GM21737 (cell line): Measurements from ENCODE around the gene NR2F1-AS1.

Source experiments
- ATAC-seq: cut with Tn5 transposase; IDR thresholded peaks from one replicate; pipeline ENCODE4 v1.9.1; 2021; ENCODE audit warnings: mild to moderate bottlenecking, moderate library complexity; ENCODE audit not compliant: unreplicated experiment

Gene NR2F1-AS1

GRCh38 chr5:93603078-93603792 lies 22.2 kb upstream of the NR2F1-AS1 start:
- no peak for ATAC-seq

GRCh38 chr5:93602241-93603077 lies 21.4 kb upstream of the NR2F1-AS1 start:
- ATAC-seq = no peak

GRCh38 chr5:93601802-93602155 lies 20.8 kb upstream of the NR2F1-AS1 start:
- no peak for ATAC-seq

DNA sequence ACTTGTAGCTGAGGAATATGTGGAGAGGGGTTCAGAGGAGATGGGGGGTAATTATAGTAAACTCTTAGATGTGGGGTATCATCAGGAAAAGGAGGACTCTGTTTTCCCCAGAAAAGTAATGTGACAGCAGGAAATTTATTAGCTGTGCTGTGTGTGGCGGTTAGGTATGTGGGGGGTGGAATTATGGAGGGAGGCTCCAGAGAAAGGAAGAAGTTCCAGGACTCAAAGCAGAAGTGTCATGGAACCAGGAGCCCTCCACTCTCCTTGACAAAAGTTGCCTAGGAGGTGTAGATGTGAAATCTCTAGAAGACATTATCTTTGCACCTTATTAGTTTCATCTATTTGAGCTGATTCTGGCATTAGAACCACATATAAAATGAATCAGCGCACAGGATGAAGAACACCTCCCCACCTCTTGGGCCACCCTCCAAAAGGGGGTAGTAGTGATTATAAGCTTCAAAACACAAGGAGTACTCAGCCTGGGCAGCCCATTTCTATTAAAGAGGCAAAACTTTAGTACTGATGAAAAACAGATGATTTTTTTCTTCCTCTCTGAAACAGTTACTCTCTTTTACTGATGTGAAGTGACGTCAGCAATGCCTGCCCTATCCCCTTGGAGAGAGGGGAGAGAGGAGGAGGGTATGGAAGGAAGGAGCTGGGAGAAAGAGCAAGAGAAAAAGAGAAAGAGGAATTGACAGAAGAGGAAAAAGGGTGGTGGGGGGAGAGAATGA lies 20.2 kb upstream of the NR2F1-AS1 start:
- no peak for ATAC-seq

DNA sequence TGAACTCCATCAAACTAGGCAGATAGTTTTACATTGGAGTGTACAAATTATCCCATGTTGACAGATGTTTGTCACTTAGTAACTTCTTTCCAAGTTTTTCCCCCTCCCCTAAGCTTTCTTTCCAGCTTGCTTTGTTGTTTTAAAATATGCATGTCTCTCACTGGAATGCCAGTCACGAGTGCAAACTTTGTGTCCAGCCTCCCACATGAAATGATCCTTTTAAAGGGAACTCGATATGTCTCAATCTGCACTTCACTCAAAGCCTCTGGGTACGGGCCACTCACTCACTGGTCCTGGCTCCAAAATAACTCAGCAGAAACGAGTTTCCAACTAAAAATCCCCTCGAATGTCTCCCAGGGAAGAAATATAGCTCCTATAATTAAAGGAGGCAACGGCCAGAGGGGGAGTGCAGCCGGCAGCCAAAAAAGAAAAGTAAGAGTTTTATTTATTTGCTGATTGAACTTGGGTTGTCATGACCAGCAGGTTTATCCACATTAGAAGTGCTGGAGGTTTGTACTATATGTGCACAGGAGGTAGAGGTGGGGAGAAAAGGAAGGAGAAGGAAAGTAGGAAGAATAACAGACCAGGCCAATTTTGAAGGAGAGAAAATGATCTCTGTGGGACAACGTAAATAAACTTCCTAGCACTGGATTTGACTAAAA lies 19.5 kb upstream of the NR2F1-AS1 start:
- ATAC-seq = no peak

GRCh38 chr5:93599399-93600120 lies 18.5 kb upstream of the NR2F1-AS1 start:
- ATAC-seq = no peak

GRCh38 chr5:93599001-93599379 lies 18.0 kb upstream of the NR2F1-AS1 start:
- no peak for ATAC-seq

GRCh38 chr5:93598091-93599000 lies 17.3 kb upstream of the NR2F1-AS1 start:
- ATAC-seq = no peak

DNA sequence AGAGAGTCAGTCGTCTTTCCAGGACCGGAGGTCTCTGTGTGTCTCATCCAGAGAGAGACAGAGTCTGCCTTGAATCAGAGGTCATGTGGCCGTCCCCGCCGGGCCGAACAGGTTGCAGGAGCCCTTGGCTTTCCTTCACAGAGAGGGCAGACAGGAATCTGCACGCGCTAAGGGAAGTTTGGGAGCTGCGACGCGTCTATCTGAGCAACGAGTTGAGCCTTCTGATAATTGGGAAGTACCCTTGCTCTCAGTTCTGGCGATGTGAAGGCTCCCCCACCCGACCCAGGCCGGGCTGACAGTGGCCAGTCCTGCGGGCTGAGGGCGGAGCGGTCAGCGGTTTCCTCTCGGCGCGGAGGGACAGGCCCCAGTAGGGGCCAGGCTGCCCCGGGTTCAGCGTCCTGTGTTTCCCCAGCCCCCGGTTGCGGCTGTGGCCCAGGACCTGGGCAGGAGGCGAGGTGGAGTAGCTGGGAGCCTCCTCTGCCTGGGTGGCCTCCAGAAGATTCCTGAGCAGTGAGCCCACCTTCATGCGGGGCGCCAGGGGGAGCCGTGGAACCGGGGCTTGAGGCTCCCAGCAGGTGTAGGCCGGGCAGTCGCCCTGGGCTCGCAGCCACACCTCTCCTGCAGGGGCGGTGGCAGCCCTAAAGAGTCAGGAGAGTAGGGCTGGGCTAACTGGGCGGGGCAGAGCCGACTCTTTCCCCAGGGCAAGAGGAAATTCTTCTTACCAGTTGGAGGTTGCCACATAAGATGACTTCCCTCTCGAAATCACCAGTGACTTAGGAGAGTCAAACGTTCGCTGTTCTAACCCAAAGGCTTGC lies 15.9 kb upstream of the NR2F1-AS1 start:
- ATAC-seq = no peak

DNA sequence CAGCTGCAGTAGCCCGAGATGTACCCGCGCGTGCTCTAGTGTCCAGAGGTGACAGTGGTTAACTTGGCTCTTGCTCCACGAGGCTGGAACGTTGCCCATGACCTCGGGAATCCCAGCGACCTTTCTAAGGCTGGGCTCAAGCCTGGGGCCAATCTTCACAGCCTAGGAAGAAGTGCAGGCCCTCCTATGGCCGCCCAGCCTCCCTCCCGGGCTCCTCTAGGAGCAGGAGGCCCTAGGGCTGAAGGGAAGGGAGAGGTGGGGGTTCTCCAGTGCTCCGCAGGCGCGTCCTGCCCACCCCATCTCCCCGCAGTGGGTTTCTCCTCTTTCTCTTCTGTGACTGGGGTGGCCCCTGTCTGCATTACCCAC lies 15.3 kb upstream of the NR2F1-AS1 start:
- ATAC-seq = no peak

DNA sequence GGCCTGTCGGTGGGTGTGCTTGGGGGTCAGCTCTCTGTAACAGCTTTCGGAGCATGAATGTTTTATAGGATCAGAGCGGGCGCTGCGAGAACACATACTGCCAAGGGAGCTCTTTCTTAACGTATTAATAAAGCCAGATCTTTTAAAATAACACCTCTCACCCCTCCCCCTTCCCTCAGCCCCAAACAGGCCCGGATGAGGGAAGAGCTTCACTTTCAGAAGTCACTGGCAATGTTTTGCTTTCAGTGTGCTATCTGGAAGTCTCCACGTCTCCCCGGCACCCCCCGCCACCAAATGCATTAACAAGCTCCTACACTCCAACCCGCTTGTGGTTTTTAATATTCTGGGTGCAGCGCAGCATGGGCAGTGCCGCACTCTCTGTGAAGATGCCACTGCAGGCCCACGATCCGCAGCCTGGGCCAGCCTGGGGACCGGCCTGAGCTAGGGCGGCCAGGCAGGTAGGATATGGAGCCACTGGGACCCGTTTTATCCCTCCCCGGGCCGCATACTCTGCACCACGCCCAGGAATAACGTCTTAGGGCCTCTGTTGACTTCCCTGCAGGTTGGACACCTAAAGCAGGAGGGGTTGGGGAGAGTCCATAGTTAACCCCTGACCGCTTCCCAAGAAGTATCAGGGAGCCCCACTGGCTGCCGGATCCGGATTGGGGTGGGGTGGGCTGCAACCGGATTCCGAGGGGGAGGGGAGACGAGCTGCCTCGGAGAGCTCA lies 14.6 kb upstream of the NR2F1-AS1 start:
- ATAC-seq = no peak

DNA sequence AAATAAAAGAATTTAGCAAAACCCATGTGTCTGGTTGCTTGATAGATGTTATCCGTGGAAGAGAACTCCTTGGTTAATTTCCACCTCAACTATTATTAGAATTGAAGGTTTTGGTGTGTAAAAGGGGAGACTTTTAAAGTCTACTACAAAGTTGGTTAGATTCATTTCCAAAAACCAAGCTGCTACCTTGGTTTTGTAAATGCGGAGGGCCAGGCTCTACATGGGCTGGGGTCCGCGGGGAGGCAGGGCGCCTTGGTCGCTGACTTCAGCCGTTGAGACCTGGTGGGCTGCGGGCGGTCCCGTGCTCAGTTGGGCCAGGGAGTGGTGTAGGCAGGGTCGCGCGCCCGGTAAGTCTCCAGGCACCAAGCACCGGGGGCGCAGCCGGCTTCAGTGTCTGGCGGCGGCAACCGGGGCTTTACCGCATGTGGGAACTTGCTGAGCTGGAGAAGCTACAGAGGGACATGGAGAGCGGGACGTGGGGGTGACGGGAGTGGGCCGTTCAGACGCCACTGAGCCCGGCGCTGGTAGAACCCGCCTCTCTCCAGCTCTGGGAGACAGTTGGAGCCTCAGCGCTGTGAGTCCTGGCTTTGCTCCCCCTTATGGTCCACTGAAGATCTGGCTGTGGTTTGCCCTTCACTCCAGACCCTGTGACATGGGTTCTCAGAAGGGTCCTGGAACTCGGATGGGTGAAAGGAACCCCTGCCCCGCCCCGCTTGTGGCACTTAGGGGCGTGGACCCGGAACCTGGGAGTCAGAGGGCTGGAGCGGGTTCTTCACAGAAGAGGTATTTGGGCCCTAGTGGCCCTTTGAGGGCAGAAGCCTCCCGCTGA lies 13.8 kb upstream of the NR2F1-AS1 start:
- no peak for ATAC-seq

- no peak for ATAC-seq
These were observed 12.6 kb upstream of the NR2F1-AS1 start for GRCh38 chr5:93593476-93594131.

GRCh38 chr5:93592883-93593282 lies 11.9 kb upstream of the NR2F1-AS1 start:
- ATAC-seq = no peak

- ATAC-seq = no peak
These were observed 10.4 kb upstream of the NR2F1-AS1 start for GRCh38 chr5:93591323-93591945.

GRCh38 chr5:93590493-93590892 lies 9.5 kb upstream of the NR2F1-AS1 start:
- ATAC-seq = no peak
